ENCODE data around the gene LEUTX.
"Not testable (repeated sequence)": the region's sequence is repeated elsewhere in the genome, so short reads cannot be mapped to it uniquely, and the experiment has no call there.

DNA sequence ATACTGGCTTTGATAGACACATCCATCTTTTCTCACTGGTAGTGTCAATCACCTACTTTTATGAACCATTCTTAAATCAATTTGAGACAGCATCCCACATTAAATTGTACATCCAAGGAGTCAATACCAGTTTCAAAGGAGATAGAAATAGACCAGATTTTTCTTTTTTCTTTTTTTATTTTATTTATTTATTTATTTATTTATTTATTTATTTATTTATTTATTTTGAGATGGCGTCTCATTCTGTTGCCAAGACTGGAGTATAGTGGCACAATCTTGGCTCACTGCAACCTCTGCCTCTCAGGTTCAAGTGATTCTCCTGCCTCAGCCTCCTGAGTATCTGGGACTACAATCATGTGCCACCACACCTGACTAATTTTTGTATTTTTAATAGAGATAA lies 16.8 kb upstream of the LEUTX start:
- TF ChIP-seq, protein P1, sequence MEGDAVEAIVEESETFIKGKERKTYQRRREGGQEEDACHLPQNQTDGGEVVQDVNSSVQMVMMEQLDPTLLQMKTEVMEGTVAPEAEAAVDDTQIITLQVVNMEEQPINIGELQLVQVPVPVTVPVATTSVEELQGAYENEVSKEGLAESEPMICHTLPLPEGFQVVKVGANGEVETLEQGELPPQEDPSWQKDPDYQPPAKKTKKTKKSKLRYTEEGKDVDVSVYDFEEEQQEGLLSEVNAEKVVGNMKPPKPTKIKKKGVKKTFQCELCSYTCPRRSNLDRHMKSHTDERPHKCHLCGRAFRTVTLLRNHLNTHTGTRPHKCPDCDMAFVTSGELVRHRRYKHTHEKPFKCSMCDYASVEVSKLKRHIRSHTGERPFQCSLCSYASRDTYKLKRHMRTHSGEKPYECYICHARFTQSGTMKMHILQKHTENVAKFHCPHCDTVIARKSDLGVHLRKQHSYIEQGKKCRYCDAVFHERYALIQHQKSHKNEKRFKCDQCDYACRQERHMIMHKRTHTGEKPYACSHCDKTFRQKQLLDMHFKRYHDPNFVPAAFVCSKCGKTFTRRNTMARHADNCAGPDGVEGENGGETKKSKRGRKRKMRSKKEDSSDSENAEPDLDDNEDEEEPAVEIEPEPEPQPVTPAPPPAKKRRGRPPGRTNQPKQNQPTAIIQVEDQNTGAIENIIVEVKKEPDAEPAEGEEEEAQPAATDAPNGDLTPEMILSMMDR (IDR thresholded peaks at IDR 0.05): not testable (repeated sequence)
- not testable (repeated sequence) for TF ChIP-seq POLR2A, EP300, POLR2AphosphoS5 (IDR thresholded peaks at IDR 0.05)
